NT2/D1 (cell line): ENCODE data around the gene SYVN1.

ENCODE experiments used
- SUZ12 ChIP-seq: IDR thresholded peaks from 2 replicates; pipeline ENCODE4 v1.6.1; 2011; ENCODE audit not compliant: insufficient read length, insufficient read depth; ENCODE audit errors: extremely low read depth
- YY1 ChIP-seq: IDR thresholded peaks from 2 replicates; pipeline ENCODE4 v1.6.1; 2011; ENCODE audit not compliant: insufficient read length, insufficient read depth

- TF ChIP-seq SUZ12: no peak
- no peak for TF ChIP-seq YY1
These were observed 47.4 kb upstream of the SYVN1 start, which contains the start of gene CAPN1 for GRCh38 chr11:65181569-65182257.
